Kidney (tissue), 14 donors: Measurements from ENCODE around the gene CALML5. TPM values are rescaled to one million over a fixed set of nuclear protein-coding genes. Genes with fewer than 3 reads are reported as not detected.
A peak's percentile ranks its signal among the peaks of the same experiment; 100 is the strongest.

ENCODE experiments used
- DNase-seq, 5 donors: peaks; one replicate each; pipeline ENCODE4 v3.0.0-alpha.2; 2013 to 2020
- FAIRE-seq: peaks from 2 replicates; lab custom pipeline; 2012; peaks lifted over from hg19 to GRCh38; lab: Jason Lieb, UNC
- H3K27ac ChIP-seq, 2 donors: one replicate each; pipeline ENCODE4 v1.7.0; 2013; ENCODE audit warnings: low read depth in 2 of 2, low read length in 2 of 2, inconsistent platforms in 1 of 2
- H3K27me3 ChIP-seq: one replicate; pipeline ENCODE4 v1.7.1; 2013; ENCODE audit warnings: low read length, inconsistent platforms; ENCODE audit not compliant: control insufficient read depth, insufficient read depth
- H3K36me3 ChIP-seq, 3 donors: one replicate each; pipeline versions ENCODE4 v1.7.0 to v1.7.1; 2013; ENCODE audit warnings: low read length in 3 of 3, control low read depth in 1 of 3, inconsistent platforms in 1 of 3; ENCODE audit not compliant: insufficient read depth in 3 of 3, control insufficient read depth in 2 of 3
- H3K4me1 ChIP-seq, 3 donors: one replicate each; pipeline versions ENCODE4 v1.7.0 to v1.7.1; 2013; ENCODE audit warnings: low read length in 3 of 3, inconsistent platforms in 1 of 3, low read depth in 1 of 3; ENCODE audit not compliant: control insufficient read depth in 2 of 3, insufficient read depth in 2 of 3
- H3K4me3 ChIP-seq, 3 donors: one replicate each; pipeline versions ENCODE4 v1.7.0 to v1.8.1; 2013; ENCODE audit warnings: low read length in 3 of 3, control low read depth in 1 of 3, inconsistent platforms in 1 of 3
- H3K9ac ChIP-seq, 3 donors: one replicate each; pipeline versions ENCODE4 v1.7.0 to v1.7.1; 2013; ENCODE audit warnings: low read length in 3 of 3, control low read depth in 1 of 3, inconsistent platforms in 1 of 3
- H3K9me3 ChIP-seq, 3 donors: one replicate each; pipeline versions ENCODE4 v1.7.0 to v1.7.1; 2013; ENCODE audit warnings: low read length in 3 of 3, control low read depth in 1 of 3, inconsistent platforms in 1 of 3; ENCODE audit not compliant: control insufficient read depth in 2 of 3, insufficient read depth in 1 of 3
- CTCF ChIP-seq: IDR thresholded peaks from 3 replicates; pipeline ENCODE4 v1.5.1; 2012; ENCODE audit warnings: mild to moderate bottlenecking, moderate library complexity, borderline replicate concordance; ENCODE audit not compliant: insufficient read depth; ENCODE audit errors: extremely low read depth
- intact Hi-C: fragments of 100-400 bp; cut with DNase I; formaldehyde crosslinking; loops from one replicate; pipeline ENCODE4 v1.11.1; 2022
- polyA plus RNA-seq: library from polyadenylated mRNA; stranded (reverse); fragments of 350-450 nt; fragmentation: Illumina TruSeq; extraction: RNeasy Lipid Tissue Mini Kit (QIAGEN cat#74804); gene quantifications from one replicate; pipeline ENCODE4 v1.2.3, GENCODE V29; 2014; ENCODE audit warnings: low read depth, low replicate concordance; ENCODE audit not compliant: insufficient read depth
- total RNA-seq: library from RNA; stranded (reverse); fragmentation: NEBNext Ultra II Directional; extraction: Animal tissue kit (Norgen Biotek cat#: 25700); gene quantifications from one replicate; pipeline ENCODE4 v1.2.1, GENCODE V29; 2021
- donor health status: control.
- donor health status: control.
- donor health status: control.
- donor health status: control.
- donor health status: control.
- donor health status: DM: yes; HTN: yes; CAD: no.
- donor health status: Normal renal cell carcinoma (clear cell type).

Gene CALML5
- total and polyA plus RNA-seq, 2 donors from 2014 or later, result not detected

- no peak for FAIRE-seq
- no peak for TF ChIP-seq CTCF
- Histone ChIP-seq H3K27ac (no peak overlapping the region), H3K36me3 (no peaks in the 10 kb centered on the region), H3K9ac (no peak overlapping the region), H3K4me1 (no peaks in the 10 kb centered on the region), H3K27me3 (no peaks in the 10 kb centered on the region), H3K9me3 (no peaks in the 10 kb centered on the region), H3K4me3 (no peak overlapping the region)
- peak in 1 of 5 donors; percentile 18 for DNase-seq
- intact Hi-C loops, result no loop called here
Observed at GRCh38 chr10:5490698-5491464, 8.5 kb downstream of the CALML5 start.

GRCh38 chr10:5490032-5490431, 9.3 kb downstream of the CALML5 start:
- no peaks in the 10 kb centered on the region for H3K4me1 ChIP-seq
- no peaks in the 10 kb centered on the region for H3K27me3 ChIP-seq
- no peak for FAIRE-seq
- H3K9ac ChIP-seq, result no peak overlapping the region
- H3K4me3 ChIP-seq, result no peak overlapping the region
- H3K27ac ChIP-seq, result no peak overlapping the region
- intact Hi-C loops, result no loop called here
- H3K9me3 ChIP-seq, result no peaks in the 10 kb centered on the region
- DNase-seq, result no peak
- TF ChIP-seq CTCF, result no peak
- H3K36me3 ChIP-seq, result no peaks in the 10 kb centered on the region

- FAIRE-seq (no peak), DNase-seq (peak in 3 of 5 donors; percentile 38 to 67 (median 54))
- Histone ChIP-seq H3K4me3 (no peak overlapping the region), H3K27ac (peak overlapping the region in 1 of 2 donors; percentile 9), H3K4me1 (no peaks in the 10 kb centered on the region), H3K9me3 (peaks cover 0 to 3% (median 0%) of the 10 kb centered on the region in 3 donors), H3K9ac (no peak overlapping the region), H3K27me3 (no peaks in the 10 kb centered on the region), H3K36me3 (no peaks in the 10 kb centered on the region)
- intact Hi-C loops, result no loop called here
- no peak for TF ChIP-seq CTCF
Observed at GRCh38 chr10:5488272-5489161, 10.9 kb downstream of the CALML5 start.
